Large intestine (tissue), 3 donors: ENCODE results near the gene SDK1. TPM values are rescaled to one million over a fixed set of nuclear protein-coding genes. Genes with fewer than 3 reads are reported as not detected.

ENCODE experiments used
- DNase-seq, 2 donors: peaks; one replicate each; pipeline versions ENCODE4 v3.0.0 to v3.0.0-alpha.2; 2013
- H3K27ac ChIP-seq: one replicate; pipeline ENCODE4 v1.5.1; 2013; ENCODE audit warnings: low read length
- H3K27me3 ChIP-seq: 2 replicates; pipeline ENCODE4 v1.6.1; 2013; ENCODE audit warnings: low read length; ENCODE audit not compliant: control insufficient read depth, insufficient read depth
- H3K36me3 ChIP-seq: 2 replicates; pipeline ENCODE4 v1.6.1; 2013; ENCODE audit warnings: low read length; ENCODE audit not compliant: control insufficient read depth, insufficient read depth
- H3K4me1 ChIP-seq: one replicate; pipeline ENCODE4 v1.6.1; 2013; ENCODE audit warnings: low read length; ENCODE audit not compliant: control insufficient read depth, insufficient read depth
- H3K4me3 ChIP-seq: one replicate; pipeline ENCODE4 v1.5.1; 2013; ENCODE audit warnings: low read length
- H3K9me3 ChIP-seq: one replicate; pipeline ENCODE4 v1.6.1; 2013; ENCODE audit warnings: mild to moderate bottlenecking, low read depth, low read length, moderate library complexity; ENCODE audit not compliant: control insufficient read depth
- WGBS: methylation state at CpG from one replicate; pipeline ENCODE4 v1.1.5; 2013; ENCODE audit warnings: low lambda C conversion rate; ENCODE audit not compliant: insufficient coverage; 5-methylcytosine and 5-hydroxymethylcytosine counted together
- polyA plus RNA-seq: library from polyadenylated mRNA; unstranded; fragments of 120-200 nt; gene quantifications from one replicate; pipeline ENCODE4 v1.2.1, GENCODE V29; 2013

The SDK1 gene
- polyA plus RNA-seq, 1 donor = 6.4 TPM

DNA sequence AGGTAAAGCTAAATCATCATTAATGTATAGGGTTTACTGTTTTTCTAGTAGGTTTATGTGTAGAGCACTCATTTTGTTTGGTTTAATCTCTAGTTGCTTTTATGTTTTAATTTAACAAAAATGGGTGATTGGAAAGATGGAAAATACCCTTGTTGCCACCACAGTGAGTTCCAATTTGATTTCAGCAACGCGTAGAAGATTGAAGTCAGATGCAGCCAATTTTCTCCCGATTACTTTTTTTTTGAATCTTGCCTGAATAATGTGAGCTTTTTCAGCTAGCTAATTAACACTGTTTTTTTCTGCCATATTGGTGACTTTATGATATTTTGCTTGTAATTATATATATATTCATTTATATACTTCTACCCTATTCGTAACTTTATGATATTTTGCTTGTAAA is 293.8 kb downstream of the SDK1 start:
- Histone ChIP-seq H3K9me3 (no peaks in the 10 kb centered on the region), H3K4me3 (no peak overlapping the region), H3K27ac (no peak overlapping the region), H3K27me3 (no peaks in the 10 kb centered on the region), H3K36me3 (no peaks in the 10 kb centered on the region), H3K4me1 (no peaks in the 10 kb centered on the region)
- WGBS = 100% methylated on average over 3 of the region's 4 CpGs
- no peak for DNase-seq

DNA sequence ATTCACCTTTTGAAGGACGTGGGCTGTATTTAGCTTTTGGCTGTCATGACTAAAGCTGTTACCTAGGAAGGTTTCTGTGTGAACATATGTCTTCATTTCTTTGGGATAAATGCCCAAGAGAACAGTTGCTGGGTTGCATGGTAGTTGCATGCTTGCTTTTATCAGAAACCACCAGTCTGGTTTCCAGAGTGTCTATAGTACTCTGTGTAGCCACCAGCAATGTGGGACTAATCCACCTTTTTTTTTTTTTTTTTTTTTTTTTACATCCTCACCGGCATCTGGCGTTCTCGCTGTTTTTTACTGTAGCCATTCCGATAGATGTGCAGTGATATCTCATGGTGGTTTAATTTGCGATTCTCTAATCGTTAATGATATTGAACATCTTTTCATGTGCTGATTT is 297.8 kb downstream of the SDK1 start:
- Histone ChIP-seq H3K27ac (no peak overlapping the region), H3K27me3 (no peaks in the 10 kb centered on the region), H3K4me3 (no peak overlapping the region), H3K9me3 (no peaks in the 10 kb centered on the region), H3K36me3 (no peaks in the 10 kb centered on the region), H3K4me1 (no peaks in the 10 kb centered on the region)
- DNase-seq = no peak
- WGBS = no CpG with 5 or more reads among the region's 7 CpGs

DNA sequence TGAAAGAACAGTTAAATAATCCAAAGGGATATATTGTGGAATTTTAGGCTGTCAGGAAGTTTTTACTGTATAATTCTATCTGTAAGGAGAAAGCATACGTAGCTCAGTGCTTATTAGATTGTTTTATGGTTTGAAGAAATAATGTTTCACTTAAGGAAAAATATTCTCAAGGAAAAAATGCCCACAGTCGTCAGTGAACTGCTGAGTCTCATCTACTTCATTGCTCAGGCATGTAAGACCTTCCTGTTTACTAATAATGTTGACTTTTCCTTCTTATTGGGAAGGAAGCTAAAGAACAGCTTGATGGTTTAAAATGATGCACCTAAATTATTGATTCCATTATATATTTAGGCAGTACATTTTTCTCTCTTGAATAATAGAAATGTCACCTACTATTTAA is 304.2 kb downstream of the SDK1 start:
- DNase-seq = no peak
- no peaks in the 10 kb centered on the region for H3K36me3 ChIP-seq
- 50% methylated on average over 1 of the region's 2 CpGs for WGBS
- H3K27me3 ChIP-seq = no peaks in the 10 kb centered on the region
- no peak overlapping the region for H3K4me3 ChIP-seq
- no peaks in the 10 kb centered on the region for H3K9me3 ChIP-seq
- no peak overlapping the region for H3K27ac ChIP-seq
- H3K4me1 ChIP-seq = no peaks in the 10 kb centered on the region

- Histone ChIP-seq H3K9me3 (no peaks in the 10 kb centered on the region), H3K27ac (no peak overlapping the region), H3K36me3 (no peaks in the 10 kb centered on the region), H3K27me3 (no peaks in the 10 kb centered on the region), H3K4me3 (no peak overlapping the region), H3K4me1 (no peaks in the 10 kb centered on the region)
- no peak for DNase-seq
- WGBS = 93% methylated on average over 3 of the region's 4 CpGs
These were observed 305.4 kb downstream of the SDK1 start for GRCh38 chr7:3606436-3606835.

DNA sequence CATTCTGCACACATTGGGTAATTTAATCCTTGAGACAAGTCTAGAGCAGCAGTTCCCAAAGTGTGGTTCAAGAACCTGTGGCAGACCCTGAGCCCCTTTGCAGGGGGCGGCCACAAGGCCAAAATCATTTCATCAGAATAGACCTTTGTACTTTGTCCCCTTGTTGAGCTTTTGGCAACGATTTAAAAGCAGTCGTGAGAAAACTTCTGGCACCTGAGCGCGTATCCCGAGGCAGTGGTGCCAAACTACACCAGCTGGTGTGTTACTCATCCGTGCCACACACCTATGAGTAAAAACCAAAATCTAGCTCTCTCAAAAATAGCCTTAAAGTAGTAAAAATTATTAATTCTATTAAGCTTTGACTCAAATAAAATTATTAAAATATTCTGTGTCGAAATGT is 306.8 kb downstream of the SDK1 start:
- Histone ChIP-seq H3K36me3 (no peaks in the 10 kb centered on the region), H3K27me3 (no peaks in the 10 kb centered on the region), H3K27ac (no peak overlapping the region), H3K9me3 (no peaks in the 10 kb centered on the region), H3K4me3 (no peak overlapping the region), H3K4me1 (no peaks in the 10 kb centered on the region)
- DNase-seq = no peak
- WGBS = 100% methylated on average over 1 of the region's 8 CpGs

DNA sequence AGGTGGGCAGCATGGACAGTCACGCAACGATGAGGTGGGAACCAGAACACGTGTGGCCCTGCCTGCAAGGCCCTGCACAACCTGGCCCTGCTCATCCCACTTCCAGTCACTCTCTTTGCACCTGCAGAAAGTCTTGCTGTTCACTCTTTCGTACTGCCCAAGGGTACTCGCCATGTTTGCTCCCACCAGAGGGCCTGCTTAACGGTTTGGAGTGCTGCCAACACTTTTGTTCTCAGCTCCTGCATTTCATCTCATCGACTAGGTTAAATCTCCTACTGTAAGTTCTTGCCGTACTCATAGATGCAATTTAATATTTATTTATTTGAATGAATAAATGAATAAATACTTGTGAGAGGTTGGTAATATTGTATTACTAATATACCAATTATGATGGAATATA is 315.3 kb downstream of the SDK1 start:
- H3K4me3 ChIP-seq = no peak overlapping the region

GRCh38 chr7:3630081-3630480 is 329.0 kb downstream of the SDK1 start:
- H3K9me3 ChIP-seq = peaks cover 4% of the 10 kb centered on the region
- no peaks in the 10 kb centered on the region for H3K27me3 ChIP-seq
- no peak overlapping the region for H3K4me3 ChIP-seq
- DNase-seq = no peak
- no peaks in the 10 kb centered on the region for H3K4me1 ChIP-seq
- H3K36me3 ChIP-seq = no peaks in the 10 kb centered on the region
- H3K27ac ChIP-seq = no peak overlapping the region

More for the DNA sequence above, 315.3 kb downstream of the SDK1 start:
- H3K36me3 ChIP-seq = no peaks in the 10 kb centered on the region
- DNase-seq = no peak
- 65% methylated on average over 2 of the region's 8 CpGs for WGBS
- H3K27ac ChIP-seq = no peak overlapping the region
- H3K4me1 ChIP-seq = no peaks in the 10 kb centered on the region
- no peaks in the 10 kb centered on the region for H3K9me3 ChIP-seq
- H3K27me3 ChIP-seq = no peaks in the 10 kb centered on the region

DNA sequence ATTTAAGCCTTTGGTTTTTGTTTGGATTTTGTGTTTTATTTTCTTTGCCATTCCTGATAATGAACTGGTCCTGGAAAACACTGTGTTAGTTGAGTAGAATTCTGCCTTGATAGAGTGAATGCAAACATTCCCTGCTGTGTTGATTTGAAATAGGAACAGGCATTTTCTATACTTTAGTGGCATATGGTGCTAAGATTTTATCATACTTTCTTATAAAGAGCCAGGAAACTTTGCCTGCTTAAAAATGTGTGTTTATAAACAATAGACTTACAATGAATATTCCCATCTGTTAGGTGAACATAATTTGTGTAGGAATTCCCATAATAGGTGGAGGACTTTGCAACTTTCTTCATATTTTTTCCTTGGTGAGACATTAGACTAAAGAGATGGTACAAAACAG is 333.3 kb downstream of the SDK1 start:
- H3K27me3 ChIP-seq = no peaks in the 10 kb centered on the region
- no peaks in the 10 kb centered on the region for H3K4me1 ChIP-seq
- H3K36me3 ChIP-seq = no peaks in the 10 kb centered on the region
- no peak for DNase-seq
- H3K4me3 ChIP-seq = no peak overlapping the region
- no peak overlapping the region for H3K27ac ChIP-seq
- H3K9me3 ChIP-seq = peaks cover 4% of the 10 kb centered on the region

DNA sequence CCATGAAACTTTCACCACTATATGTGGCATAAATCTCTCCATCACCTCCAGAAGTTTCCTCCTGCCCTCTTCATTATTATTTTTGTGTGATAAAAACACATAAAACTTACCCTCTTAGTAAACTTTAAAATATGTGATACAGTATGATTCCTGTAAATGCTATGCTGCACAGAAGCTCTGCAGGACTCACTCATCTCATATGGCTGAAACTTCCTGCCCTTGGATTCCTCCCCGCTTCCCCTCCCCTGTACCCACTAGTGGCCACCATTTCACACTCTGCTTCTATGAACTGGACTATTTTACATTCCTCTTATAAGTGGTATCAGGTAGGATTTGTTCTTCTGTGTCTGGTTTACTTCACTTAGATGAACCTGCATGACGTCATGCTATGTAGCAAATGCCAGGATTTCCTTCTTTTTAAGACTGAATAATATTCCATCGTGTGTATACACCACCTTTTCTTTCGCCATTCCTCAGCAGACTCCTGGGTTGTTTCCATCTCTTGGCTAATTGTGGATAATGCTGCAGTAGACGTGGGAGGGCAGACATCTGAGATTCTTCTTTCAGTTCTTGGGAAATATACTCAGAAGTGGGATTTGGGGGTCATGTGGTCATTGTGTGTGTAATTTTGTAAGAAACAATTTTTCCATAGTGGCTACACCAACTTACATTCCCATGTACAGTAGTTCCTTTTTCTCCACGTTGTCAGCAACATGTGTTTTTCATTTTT is 335.2 kb downstream of the SDK1 start:
- H3K27ac ChIP-seq = no peak overlapping the region
- no peaks in the 10 kb centered on the region for H3K27me3 ChIP-seq
- no peaks in the 10 kb centered on the region for H3K9me3 ChIP-seq
- no peak overlapping the region for H3K4me3 ChIP-seq
- no peaks in the 10 kb centered on the region for H3K36me3 ChIP-seq
- no peak for DNase-seq
- H3K4me1 ChIP-seq = no peaks in the 10 kb centered on the region
- WGBS = 100% methylated on average over 3 of the region's 6 CpGs

- Histone ChIP-seq H3K27ac (no peak overlapping the region), H3K36me3 (no peaks in the 10 kb centered on the region), H3K27me3 (no peaks in the 10 kb centered on the region), H3K9me3 (no peaks in the 10 kb centered on the region), H3K4me3 (no peak overlapping the region), H3K4me1 (no peaks in the 10 kb centered on the region)
- no CpG with 5 or more reads among the region's 7 CpGs for WGBS
- no peak for DNase-seq
These were observed 338.2 kb downstream of the SDK1 start for GRCh38 chr7:3639253-3639652.

DNA sequence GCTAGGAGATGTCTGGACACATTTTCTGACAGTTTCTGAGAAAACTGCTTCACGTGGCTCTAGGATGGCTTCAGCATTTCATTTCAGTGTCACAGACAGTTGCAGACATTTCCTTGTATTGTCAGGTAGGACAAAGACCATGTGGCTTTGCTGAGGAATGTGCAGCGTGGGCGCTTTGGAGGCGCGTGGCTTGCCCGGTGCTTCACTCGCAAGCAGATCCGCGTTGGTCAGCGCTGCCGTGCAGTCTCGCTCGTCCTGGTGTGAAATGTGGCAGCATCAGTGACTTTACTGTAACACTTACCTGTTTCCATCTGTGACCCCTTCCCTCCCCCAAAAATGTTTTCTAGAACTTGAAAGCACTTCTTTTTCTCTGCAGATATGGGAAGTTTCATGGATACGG is 340.5 kb downstream of the SDK1 start:
- H3K4me1 ChIP-seq = no peaks in the 10 kb centered on the region
- H3K27me3 ChIP-seq = no peaks in the 10 kb centered on the region
- no peak overlapping the region for H3K4me3 ChIP-seq
- no peak overlapping the region for H3K27ac ChIP-seq
- WGBS = no CpG with 5 or more reads among the region's 14 CpGs
- no peaks in the 10 kb centered on the region for H3K9me3 ChIP-seq
- DNase-seq = no peak
- no peaks in the 10 kb centered on the region for H3K36me3 ChIP-seq
